DMS79 treated with DMSO at 0.1 percent for 48 hours (cell line): ENCODE measurements around the gene GAGE13.
A peak's percentile ranks its signal among the peaks of the same experiment; 100 is the strongest.
"Not testable (repeated sequence)": the region's sequence is repeated elsewhere in the genome, so short reads cannot be mapped to it uniquely, and the experiment has no call there.

Experiments used
- DNase-seq: peaks from one replicate; lab custom pipeline; 2025; lab: John Stamatoyannopoulos, UW

The GAGE13 gene, protein sequence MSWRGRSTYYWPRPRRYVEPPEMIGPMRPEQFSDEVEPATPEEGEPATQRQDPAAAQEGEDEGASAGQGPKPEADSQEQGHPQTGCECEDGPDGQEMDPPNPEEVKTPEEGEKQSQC

DNA sequence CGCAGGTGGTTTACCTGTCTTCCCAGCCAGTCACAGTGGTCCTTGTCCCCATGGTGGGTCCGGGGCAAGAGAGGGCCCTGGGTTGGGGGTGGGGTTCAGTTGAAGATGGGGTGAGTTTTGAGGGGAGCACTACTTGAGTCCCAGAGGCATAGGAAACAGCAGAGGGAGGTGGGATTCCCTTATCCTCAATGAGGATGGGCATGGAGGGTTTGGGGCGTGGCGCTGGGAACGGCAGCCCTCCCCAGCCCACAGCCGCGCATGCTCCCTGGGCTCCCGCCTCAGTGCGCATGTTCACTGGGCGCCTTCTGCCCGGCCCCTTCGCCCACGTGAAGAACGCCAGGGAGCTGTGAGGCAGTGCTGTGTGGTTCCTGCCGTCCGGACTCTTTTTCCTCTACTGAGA, at the start of gene GAGE13:
Gene GAGE13, plus strand, starts transcription at position 301 of the 400 bp plus-strand sequence. CDS start 1,156 bp downstream, outside the sequence.
- not testable (repeated sequence) for DNase-seq

DNA sequence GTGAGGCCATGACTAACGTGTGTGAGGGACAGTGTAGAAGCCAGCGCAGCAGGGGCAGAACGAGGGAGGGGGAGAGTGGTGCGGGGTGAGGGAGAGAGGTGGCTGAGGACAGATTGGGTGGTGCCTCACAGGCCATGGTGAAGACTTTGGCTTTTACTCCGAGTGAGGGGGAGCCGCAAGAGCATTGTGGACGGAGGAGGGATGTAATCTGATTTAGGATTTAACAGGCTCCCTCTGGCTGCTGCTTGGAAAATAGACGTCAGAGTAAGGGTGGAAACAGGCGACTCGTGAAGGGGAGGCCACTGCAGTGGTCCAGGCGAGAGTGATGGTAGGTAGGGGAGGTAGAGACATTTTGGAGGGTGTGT, 48.8 kb upstream of the GAGE13 start:
- DNase-seq: no peak

DNA sequence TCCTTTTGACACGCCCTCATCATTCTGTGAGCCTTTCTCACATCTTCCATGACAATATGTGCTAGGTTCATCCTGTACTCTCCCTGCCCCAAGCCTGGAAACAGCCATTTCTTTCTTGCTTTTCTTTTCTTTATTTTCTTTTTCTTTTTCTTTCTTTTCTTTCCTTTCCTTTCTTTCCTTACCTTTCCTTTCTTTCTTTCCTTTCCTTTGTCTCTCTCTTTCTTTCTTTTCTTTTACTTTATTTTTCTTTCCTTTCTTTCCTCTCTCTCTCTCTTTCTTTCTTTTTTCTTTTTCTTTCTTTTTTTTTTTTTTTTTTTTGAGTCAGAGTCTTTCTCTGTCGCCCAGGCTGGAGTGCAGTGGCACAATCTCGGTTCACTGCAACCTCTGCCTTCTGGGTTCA, 47.2 kb upstream of the GAGE13 start:
- DNase-seq: no peak

DNA sequence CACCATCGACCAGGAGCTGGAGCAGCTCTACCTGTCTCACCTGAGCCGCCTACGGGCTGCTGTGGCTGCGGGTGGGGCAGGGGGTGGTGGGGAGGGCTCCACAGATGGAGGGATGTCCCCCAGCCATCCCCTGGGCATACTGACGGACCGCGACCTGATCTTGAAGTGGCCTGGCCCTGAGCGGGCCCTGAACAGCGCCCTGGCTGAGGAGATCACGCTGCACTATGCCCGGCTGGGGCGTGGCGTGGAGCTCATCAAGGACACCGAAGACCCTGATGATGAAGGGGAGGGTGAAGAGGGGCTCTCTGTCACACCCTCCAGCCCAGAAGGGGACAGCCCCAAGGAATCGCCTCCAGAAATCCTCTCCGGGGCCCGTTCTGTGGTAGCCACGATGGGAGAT, 45.2 kb upstream of the GAGE13 start:
- no peak for DNase-seq

DNA sequence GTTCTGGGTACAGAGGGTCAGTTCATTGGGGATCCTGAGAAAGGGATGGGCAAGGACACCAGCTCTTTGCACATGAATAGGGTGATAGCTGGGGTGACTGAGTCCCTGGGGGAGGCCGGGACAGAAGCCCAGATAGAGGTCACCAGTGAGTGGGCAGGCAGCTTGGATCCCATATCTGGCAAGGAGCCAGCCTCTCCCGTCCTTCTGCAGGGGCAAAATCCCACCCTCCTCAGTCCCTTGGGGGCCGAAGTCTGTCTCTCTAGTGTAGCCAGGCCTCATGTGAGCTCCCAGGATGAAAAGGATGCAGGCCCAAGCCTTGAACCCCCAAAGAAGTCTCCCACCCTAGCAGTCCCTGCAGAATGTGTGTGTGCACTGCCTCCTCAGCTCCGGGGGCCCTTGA, 44.8 kb upstream of the GAGE13 start:
- DNase-seq: no peak

DNA sequence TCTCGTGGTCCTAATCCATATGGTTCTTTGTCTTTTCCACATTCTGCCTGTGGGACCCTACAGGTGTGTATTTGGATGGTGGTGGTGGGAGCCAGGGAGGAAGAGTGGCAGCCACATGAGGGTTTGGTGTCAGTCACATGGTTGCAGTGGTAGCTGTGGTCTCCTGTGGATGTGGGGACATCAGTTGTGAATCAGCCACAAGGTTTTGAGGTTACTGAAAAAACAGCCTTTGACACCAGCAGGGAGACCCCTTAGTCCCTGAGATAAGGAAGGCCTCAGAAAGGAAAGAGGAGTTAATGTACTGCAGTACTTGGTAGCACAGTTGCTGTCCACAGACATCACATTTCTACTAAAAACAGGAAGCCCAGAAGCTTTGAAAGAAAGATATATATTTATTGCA, 43.7 kb upstream of the GAGE13 start:
- no peak for DNase-seq

DNA sequence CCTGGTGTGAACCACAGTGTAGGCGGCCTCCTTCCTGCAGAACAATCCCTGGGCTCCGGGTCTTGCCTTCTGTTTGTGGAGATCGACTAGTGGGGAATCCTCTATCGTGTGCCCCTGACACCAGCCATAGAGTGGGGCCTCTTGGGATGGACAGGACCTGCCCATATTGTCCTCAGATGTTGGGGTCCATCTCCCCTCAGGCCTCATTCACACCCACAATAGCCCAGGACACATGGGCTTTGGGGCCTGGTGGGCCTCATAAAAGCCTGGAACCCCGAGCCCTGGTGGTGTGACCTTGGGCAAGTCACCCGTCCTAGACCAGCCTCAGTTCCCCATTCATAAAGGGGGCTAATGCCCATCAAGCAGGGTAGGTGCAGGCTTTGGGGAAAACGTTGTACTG, 41.2 kb upstream of the GAGE13 start:
- DNase-seq: no peak

DNA sequence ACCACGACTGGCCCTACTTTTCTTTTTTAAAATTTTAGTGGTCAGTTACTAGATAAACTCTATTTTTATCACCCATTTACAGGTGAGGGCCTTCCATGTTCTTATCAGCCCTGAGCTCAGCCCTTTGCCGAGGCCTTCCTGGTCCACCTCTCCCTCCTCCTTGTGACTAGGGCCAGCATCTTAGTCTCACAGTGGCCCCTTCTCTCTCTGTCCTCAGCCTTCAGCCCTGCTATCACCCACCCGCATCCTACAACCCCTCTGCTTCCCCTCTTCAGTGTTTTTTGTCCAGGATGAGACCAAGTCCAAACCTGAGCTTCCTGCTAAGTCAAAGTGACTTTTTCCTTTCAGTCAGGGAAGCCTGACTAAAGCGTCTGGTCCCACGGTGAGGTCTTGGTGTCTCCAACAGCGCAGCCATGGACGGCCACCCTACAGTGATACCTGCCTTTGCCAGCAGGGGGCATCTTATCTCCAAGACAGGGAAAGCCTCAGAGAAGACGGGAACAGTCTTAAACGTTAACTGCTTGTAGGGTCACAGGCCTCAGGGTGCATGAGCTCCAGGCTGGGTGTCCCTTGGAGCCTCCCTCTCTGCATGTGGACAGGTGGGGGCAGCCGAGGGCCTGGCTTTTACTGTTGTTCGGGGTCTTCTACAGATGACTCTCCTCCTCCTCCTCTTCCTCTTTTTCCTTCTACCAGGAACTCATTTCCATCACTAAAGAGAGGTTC, 39.6 kb upstream of the GAGE13 start:
- peak; percentile 18 for DNase-seq

DNA sequence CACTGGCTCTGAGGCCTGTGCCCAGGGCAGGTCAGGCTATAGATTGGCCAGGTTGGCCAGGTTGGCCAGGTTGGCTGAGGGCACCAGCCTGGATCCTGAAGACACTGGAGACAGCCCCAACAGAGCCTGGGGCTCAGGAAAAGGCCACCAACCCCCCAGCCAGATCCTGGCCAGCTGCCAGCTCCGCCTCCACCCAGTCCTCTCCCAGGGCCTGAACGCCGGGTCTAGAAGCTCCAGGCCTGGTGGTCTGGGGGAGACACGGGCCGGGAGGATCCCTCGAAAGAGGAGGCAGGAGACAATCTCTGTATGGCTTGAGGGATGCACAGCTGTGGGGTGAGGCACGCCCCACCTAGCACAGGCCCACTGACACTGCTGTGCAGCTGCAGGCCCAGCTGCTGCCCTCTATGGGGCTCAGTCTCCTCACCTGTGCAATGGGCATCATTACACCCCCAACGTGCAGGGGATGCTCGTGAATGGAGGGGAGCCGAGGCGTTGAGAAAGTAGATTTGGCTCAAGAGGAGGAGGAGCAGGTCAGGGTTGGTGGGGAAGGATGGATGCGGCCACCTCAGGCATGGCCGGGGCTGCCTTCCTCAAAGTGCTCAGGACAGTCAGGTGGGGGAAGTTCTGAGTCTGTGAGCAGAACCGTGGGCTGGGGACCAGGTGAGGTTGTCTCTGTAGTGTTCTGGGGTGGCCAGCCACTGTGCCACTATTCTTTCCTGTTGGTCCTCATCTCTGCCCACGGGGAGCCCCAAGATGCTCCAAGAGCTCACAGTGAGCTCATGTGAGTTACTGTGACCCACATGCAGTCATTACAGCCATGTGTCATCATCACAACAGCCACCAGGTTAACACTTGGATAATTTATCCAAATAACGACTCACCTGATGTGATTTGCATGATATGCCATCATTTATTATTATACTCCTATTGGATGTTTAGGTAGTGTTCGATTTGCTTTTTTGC, 38.7 kb upstream of the GAGE13 start:
- DNase-seq: no peak

DNA sequence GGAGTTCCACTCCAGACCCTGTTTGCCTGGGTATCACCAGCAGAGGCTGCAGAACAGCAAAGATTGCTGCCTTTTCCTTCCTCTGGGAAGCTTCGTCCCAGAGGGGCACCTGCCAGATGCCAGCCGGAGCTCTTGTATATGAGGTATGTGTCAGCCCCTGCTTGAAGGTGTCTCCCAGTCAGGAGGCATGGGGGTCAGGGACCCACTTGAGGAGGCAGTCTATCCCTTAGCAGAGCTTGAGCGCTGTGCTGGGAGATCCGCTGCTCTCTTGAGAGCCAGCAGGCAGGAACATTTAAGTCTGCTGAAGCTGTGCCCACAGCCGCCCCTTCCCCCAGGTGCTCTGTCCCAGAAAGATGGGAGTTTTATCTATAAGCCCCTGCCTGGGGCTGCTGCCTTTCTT, 32.1 kb upstream of the GAGE13 start:
- not testable (repeated sequence) for DNase-seq

DNA sequence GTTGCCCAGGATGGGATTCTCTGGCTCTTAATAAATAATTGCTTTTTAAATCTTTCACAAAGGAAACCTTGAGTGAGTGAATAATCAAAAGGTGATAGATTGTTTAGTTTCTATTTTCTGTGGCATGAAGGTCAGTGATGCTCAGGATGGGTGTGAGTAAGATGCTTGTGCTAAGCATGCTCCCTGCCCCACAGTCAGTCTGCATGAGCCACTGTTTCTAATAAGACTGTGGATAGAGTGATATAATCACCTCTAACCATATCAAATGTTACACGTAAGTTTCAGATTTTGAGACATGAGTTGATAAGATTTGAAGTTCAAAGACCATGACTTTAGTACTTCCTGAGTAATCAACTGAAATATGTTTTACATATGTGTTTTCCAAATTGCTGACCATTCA, 30.7 kb upstream of the GAGE13 start:
- no peak for DNase-seq

DNA sequence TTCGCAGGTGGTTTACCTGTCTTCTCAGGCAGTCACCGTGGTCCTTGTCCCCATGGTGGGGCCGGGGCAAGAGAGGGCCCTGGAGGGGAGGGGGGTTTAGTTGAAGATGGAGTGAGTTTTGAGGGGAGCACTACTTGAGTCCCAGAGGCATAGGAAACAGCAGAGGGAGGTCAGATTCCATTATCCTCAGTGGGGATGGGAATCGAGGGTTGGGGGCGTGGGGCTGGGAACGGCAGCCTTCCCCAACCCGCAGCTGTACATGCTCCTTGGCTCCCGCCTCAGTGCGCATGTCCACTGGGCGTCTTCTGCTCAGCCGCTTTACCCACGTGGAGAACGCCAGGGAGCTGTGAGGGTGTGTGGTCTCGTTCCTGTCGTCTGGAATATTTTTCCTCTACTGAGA, 28.0 kb upstream of the GAGE13 start, which contains the start of gene GAGE10:
Gene GAGE10, plus strand, starts transcription at position 301 of the 400 bp plus-strand sequence. CDS start 1,214 bp downstream, outside the sequence.
- DNase-seq: no peak

DNA sequence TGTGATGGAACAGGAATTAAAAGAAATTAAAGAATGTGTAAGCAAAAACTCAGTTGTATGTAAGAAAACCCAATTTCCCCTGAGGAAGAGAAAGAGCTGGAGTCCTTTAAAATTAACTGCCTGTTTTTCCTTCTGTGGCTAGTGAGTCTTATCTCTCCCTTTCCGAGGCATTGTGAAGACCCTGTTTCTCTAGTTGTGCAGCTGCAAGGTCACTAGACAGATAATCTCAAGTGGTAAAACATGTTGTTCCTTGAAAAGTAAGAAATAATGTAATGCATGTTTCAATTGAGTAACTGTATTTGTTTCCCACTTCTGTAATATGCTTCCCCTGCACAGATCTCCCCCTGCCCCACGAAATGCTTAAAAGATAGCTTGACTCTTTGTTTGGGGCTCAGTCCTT, 23.6 kb upstream of the GAGE13 start:
- not testable (repeated sequence) for DNase-seq

DNA sequence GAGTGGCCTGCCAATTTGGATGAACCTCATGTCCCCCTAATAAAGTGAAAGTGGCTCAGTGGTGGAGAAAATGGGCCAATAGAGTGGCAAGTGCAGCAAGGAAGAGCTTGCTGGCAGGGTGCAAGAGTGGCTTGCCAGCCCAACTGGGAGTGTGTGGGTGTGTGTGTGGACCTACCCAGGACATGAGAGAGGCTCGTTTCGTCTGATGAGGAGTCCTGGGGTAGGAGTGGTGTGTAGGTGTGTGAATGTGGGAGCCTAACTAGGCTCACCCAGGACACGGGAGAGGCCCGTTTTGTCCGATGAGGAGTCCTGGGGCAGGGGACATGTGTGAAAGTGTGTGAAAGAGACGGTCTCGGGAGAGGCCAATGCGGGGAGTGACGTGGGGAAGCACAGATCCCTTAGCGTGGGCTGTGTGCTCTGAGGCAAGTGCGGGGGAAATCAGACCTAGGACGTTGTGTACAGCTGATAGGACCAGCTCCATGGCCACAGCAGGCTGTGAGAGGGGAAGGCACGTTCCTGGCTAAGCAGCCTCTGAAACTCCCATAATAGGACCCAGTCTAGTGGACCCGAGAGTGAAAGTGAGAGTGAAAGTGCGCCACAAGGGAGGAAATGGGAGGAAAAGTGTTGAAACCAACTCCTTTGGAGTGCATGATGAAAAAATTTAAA, 22.6 kb upstream of the GAGE13 start:
- no peak for DNase-seq

DNA sequence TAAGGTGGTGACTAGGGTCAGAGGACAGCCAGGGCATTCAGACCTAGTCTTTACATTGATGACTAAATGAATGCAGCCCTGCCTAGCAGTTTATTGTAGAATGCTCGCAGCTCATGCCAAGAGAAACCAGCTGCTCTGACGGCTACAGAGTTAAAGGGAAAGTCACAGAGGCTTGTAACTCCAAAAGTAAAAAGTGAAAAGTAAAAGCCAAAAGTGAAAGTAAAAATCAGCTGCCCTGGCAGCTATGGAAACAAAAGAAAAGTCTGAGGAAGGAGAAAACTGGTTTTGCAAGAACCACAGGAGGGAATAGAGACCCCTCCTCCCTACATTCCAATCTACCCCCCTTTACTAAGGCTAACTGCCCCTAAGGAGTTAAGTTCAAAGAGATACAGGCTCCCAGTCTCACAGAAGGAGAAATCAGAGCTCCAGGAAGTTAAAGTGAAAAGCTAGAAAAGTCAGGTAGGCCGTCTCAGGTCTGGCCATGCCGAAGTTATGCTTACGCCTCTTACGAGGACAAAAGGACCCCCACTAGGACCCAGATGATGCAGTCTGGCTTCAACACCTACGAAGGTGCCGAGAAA, 21.9 kb upstream of the GAGE13 start:
- DNase-seq: no peak

DNA sequence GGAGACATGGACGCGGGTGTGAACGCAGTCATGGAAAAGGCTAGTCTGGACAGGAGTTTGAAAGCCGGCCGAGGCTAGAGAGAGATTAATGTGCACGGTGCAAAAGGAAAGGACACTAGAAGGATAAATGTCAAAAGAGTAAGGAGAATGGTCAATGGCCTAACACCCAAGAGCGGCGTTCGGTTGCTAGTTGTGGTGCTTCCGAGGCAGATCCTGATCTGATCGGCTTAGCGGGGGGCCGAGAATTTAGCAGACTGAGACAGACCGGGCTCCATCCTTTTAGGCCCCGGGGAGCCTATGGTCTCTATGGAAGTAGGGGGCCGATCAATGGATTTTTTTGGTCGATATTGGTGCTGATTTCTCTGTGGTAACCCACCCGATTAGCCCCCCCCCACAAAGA, 21.0 kb upstream of the GAGE13 start:
- no peak for DNase-seq

DNA sequence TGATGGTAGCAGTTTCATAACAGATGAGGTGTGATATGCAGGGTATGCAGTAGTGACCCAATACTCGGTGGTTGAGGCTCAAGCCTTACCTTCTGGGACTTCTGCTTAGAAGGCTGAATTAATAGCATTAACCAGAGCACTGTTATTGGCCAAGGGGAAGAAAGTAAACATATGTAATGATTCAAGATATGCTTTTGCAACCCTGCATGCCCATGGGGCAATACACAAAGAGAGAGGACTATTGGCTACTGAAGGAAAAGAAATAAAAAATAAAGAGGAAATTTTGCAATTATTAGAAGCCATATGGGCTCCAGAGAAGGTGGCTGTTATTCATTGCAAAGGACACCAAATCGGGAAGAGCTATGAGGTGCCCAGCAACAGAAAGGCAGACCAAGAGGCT, 19.2 kb upstream of the GAGE13 start:
- DNase-seq: no peak

DNA sequence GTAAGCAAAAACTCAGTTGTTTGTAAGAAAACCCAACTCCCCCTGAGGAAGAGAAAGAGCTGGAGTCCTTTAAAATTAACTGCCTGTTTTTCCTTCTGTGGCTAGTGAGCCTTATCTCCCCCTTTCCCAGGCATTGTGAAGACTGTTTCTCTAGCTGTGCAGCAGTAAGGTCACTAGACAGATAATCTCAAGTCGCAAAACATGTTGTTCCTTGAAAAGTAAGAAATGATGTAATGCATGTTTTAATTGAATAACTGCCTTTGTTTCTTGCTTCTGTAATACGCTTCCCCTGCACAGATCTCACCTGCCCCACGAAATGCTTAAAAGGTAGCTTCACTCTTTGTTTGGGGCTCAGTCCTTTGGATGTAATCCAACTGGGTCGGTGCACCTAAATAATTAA, 15.3 kb upstream of the GAGE13 start:
- DNase-seq: no peak

DNA sequence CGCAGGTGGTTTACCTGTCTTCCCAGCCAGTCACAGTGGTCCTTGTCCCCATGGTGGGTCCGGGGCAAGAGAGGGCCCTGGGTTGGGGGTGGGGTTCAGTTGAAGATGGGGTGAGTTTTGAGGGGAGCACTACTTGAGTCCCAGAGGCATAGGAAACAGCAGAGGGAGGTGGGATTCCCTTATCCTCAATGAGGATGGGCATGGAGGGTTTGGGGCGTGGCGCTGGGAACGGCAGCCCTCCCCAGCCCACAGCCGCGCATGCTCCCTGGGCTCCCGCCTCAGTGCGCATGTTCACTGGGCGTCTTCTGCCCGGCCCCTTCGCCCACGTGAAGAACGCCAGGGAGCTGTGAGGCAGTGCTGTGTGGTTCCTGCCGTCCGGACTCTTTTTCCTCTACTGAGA, 9.6 kb upstream of the GAGE13 start, which contains the start of gene GAGE12J:
Gene GAGE12J, plus strand, starts transcription at position 301 of the 400 bp plus-strand sequence. CDS start 1,157 bp downstream, outside the sequence.
- DNase-seq: not testable (repeated sequence)

DNA sequence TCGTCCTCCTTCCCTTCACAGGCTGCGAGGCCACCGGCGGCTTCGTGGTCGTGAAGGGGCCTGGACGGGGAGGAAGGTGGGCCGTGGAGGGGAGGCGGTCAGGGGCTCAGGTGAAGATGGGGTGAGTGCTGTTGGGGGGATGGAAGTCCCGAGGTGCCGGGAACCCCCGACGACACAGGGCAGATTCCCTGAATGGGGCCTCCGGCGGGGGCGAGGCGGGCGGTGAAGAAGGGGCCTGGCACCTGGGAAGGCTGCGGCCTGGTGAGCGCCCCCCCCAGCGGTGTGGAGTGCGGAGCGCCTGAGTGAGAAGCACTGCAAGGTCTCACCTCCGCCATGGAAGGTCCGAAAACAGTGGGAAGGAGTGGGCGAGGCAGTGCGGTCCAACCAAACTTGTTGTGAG, 9.1 kb upstream of the GAGE13 start:
- DNase-seq: not testable (repeated sequence)

DNA sequence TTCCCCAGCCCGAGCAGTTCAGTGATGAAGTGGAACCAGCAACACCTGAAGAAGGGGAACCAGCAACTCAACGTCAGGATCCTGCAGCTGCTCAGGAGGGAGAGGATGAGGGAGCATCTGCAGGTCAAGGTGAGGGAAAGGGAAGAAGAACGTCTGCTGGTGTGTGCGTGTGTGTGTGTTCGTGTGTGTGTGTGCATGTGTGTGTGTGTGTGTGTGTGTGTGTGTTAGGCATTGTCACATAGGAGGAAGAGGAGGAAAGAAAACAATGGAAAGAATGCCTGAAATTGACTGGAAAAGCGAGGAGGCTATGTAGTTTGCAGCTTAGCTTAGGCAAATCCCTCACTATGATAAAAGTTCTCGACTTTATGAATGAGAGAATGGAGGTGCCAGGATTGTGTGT, 7.6 kb upstream of the GAGE13 start:
- not testable (repeated sequence) for DNase-seq

DNA sequence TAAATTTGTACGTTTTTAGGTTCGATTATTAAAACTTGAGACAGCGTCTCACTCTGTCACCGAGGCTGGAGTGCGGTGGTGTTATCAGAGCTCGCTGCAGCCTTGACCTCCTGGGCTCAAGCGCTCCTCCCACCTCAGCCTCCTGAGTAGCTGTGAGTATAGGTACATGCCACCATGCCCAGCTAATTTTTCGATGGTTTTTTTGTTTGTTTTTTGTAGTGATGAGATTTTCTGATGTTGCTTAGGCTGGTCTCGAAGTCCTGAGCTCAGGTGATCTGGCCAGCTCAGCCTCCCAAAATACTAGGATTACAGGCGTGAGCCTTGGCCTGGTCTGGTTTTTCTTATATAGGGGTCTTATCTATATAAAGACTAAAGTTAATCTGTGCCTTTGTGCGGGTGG, 961 bp upstream of the GAGE13 start:
- DNase-seq: not testable (repeated sequence)
